Ascending aorta (tissue), 2 donors: ENCODE results near the gene KIT. TPM values are rescaled to one million over a fixed set of nuclear protein-coding genes. Genes with fewer than 3 reads are reported as not detected.

Source experiments
- DNase-seq, 2 donors: peaks; one replicate each; pipeline ENCODE4 v3.0.0-alpha.2; 2019; ENCODE audit warnings: low spot score in 2 of 2
- H3K27ac ChIP-seq, 2 donors: fragments of 200-600 bp; sonication (generic); one replicate each; pipeline ENCODE4 v1.5.1; 2016 to 2017; ENCODE audit warnings: mild to moderate bottlenecking in 1 of 2
- H3K27me3 ChIP-seq: fragments of 200-600 bp; sonication (generic); one replicate; pipeline ENCODE4 v1.5.1; 2017
- H3K36me3 ChIP-seq, 2 donors: fragments of 200-600 bp; sonication (generic); one replicate each; pipeline ENCODE4 v1.5.1; 2016
- H3K4me1 ChIP-seq, 2 donors: fragments of 200-600 bp; sonication (generic); one replicate each; pipeline ENCODE4 v1.5.1; 2016 to 2017; ENCODE audit warnings: mild to moderate bottlenecking in 1 of 2
- H3K4me3 ChIP-seq, 2 donors: fragments of 200-600 bp; sonication (generic); one replicate each; pipeline ENCODE4 v1.5.1; 2016 to 2017; ENCODE audit warnings: mild to moderate bottlenecking in 1 of 2
- H3K9me3 ChIP-seq, 2 donors: fragments of 200-600 bp; sonication (generic); one replicate each; pipeline ENCODE4 v1.5.1; 2016
- intact Hi-C: fragments of 100-400 bp; cut with DNase I; formaldehyde crosslinking; loops from one replicate; pipeline ENCODE4 v1.15.1; 2023
- total RNA-seq: library from RNA; depleted of rRNA; stranded (reverse); fragments of >200 nt; gene quantifications from one replicate; pipeline ENCODE4 v1.1.0, GENCODE V29; 2016
- TF ChIP-seq, protein P1 (sequence below), 3 experiments: fragments of 200-600 bp in 2 of 3; fragments of 450-650 bp in 1 of 3; sonication (generic) in 2 of 3; IDR thresholded peaks; one replicate each; pipeline ENCODE4 v1.5.1; 2016 to 2019; ENCODE audit warnings: antibody characterized with exemption in 3 of 3, mild to moderate bottlenecking in 1 of 3, moderate library complexity in 1 of 3

The KIT gene
- total RNA-seq, 1 donor from 2014 or later = not detected

GRCh38 chr4:54764476-54764875 lies 106.7 kb downstream of the KIT start:
- TF ChIP-seq, protein P1, sequence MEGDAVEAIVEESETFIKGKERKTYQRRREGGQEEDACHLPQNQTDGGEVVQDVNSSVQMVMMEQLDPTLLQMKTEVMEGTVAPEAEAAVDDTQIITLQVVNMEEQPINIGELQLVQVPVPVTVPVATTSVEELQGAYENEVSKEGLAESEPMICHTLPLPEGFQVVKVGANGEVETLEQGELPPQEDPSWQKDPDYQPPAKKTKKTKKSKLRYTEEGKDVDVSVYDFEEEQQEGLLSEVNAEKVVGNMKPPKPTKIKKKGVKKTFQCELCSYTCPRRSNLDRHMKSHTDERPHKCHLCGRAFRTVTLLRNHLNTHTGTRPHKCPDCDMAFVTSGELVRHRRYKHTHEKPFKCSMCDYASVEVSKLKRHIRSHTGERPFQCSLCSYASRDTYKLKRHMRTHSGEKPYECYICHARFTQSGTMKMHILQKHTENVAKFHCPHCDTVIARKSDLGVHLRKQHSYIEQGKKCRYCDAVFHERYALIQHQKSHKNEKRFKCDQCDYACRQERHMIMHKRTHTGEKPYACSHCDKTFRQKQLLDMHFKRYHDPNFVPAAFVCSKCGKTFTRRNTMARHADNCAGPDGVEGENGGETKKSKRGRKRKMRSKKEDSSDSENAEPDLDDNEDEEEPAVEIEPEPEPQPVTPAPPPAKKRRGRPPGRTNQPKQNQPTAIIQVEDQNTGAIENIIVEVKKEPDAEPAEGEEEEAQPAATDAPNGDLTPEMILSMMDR (IDR thresholded peaks at IDR 0.05) = no peak
- Histone ChIP-seq H3K27ac (no peak overlapping the region), H3K9me3 (peaks cover 0 to 13% of the 10 kb centered on the region in 2 donors), H3K36me3 (no peaks in the 10 kb centered on the region), H3K27me3 (no peaks in the 10 kb centered on the region), H3K4me3 (no peak overlapping the region), H3K4me1 (no peaks in the 10 kb centered on the region)
- DNase-seq = no peak
- intact Hi-C loops = no loop called here

DNA sequence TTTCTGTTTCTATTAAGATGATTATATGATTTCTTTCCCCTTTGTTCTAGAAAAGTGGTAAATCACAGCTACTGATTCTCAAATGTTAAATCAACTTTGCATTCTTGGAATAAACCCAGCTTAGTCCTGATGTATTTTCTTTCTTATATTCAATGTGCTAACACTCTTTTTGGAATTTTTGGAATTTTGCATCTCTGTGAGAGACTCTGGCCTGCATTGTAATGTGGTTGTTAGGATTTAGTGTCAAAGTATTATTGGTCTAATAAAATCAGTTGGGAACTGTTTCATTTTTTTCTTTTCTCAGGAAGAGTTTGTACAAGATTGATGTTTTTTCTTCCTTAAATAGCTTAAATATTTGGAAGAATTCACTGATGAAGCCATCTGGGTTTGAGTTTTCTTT lies 109.6 kb downstream of the KIT start:
- no peak overlapping the region for H3K4me3 ChIP-seq
- no peaks in the 10 kb centered on the region for H3K36me3 ChIP-seq
- no peaks in the 10 kb centered on the region for H3K4me1 ChIP-seq
- no peak overlapping the region for H3K27ac ChIP-seq
- intact Hi-C loops = no loop called here
- H3K9me3 ChIP-seq = peaks cover 0 to 4% of the 10 kb centered on the region in 2 donors
- H3K27me3 ChIP-seq = no peaks in the 10 kb centered on the region
- DNase-seq = no peak
- TF ChIP-seq, protein P1 (IDR thresholded peaks at IDR 0.05) = no peak

DNA sequence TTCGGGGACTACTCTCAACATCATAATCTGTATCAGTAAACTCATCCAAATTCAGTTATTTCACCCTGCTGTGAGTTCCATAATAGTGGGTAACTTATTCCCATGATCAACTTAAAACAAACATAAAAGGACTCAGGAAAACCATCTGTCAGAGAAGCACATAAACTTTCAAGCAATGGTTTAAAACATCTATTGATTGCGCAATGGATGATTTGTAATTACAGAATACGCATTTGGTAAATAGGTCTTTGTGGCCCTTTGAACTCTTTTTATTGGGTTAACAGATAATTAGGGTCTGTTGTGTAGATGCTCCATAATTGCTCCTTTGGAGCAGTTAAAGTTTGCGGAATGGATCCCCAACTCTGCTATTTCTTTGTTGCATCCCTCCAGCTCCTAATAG lies 115.3 kb downstream of the KIT start:
- intact Hi-C loops = no loop called here
- no peak for DNase-seq
- TF ChIP-seq, protein P1 (IDR thresholded peaks at IDR 0.05) = no peak
- no peak overlapping the region for H3K27ac ChIP-seq
- no peaks in the 10 kb centered on the region for H3K9me3 ChIP-seq
- no peak overlapping the region for H3K4me3 ChIP-seq
- no peaks in the 10 kb centered on the region for H3K4me1 ChIP-seq
- no peaks in the 10 kb centered on the region for H3K27me3 ChIP-seq
- no peaks in the 10 kb centered on the region for H3K36me3 ChIP-seq

DNA sequence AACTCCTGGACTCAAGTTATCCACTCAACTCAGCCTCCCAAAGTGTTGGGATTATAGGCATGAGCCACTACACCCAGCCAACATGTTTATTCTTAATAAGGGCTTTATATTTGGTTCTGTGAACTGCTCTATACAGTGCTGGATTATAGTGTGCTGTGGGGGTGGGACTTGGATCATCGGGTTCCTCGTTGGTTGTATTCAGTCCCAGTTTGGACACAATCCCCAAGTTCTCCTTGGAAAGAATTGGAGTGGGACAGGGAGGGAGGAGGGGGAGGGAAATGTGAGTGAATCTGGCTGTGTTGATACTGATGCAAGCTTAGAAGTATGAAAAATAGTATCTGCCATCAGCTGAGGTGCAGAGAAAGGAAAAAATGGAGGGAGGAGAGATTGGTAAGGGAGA lies 121.3 kb downstream of the KIT start:
- Histone ChIP-seq H3K36me3 (no peaks in the 10 kb centered on the region), H3K4me1 (peaks cover 0 to 26% of the 10 kb centered on the region in 2 donors), H3K27ac (peak overlapping the region; percentile 44 to 63), H3K4me3 (no peak overlapping the region), H3K27me3 (no peaks in the 10 kb centered on the region), H3K9me3 (no peaks in the 10 kb centered on the region)
- DNase-seq = no peak
- intact Hi-C loops = no loop called here
- TF ChIP-seq, protein P1 (IDR thresholded peaks at IDR 0.05) = no peak

DNA sequence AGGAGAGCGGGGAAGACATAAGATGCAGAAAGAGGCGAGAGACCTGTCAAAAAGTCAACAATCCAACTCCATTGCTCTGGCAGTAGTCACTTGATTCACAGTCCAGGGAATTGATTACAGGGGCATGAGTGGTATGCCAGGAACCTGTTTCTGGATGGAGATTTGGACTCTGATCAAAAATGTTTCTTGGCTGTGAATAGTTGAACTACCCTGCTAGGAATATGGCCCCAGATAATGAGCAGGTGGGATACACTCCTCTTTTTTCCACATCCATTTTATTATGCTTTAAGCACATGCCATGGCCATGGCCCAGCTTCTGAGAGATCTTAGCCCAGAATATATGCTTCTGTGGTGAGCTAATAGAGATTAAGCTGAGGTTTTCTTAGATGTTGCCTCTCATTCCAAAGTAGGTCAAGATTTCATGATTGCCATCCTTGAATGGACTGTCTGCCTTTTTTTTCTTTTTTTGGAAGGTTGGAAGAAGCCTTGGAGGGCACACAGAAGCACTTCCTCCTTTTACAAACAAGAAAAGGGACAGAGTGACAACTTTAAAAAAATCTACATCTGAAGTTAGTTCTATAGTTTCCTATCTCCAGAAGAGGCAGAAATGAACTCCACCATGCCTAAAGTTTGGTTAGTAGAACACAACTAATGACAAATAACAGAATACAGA lies 121.9 kb downstream of the KIT start:
- Histone ChIP-seq H3K27ac (peak overlapping the region; percentile 44 to 63), H3K4me1 (peaks cover 0 to 26% of the 10 kb centered on the region in 2 donors), H3K27me3 (no peaks in the 10 kb centered on the region), H3K4me3 (no peak overlapping the region), H3K36me3 (no peaks in the 10 kb centered on the region), H3K9me3 (no peaks in the 10 kb centered on the region)
- intact Hi-C loops = loop anchor here (5.0 to 10.0 kb wide), 4 partner anchors 495 to 1595 kb away; partner anchors contain the start of genes CLOCK and SRD5A3
- TF ChIP-seq, protein P1 (IDR thresholded peaks at IDR 0.05) = no peak
- no peak for DNase-seq
